Activated CD4-positive, CD25-positive, alpha-beta regulatory T cell (primary cell): ENCODE data around the gene KCTD8.
"Not testable (repeated sequence)": the region's sequence is repeated elsewhere in the genome, so short reads cannot be mapped to it uniquely, and the experiment has no call there.

Experiments used
- DNase-seq, 4 experiments: peaks; one replicate each; lab custom pipeline; 2025; lab: John Stamatoyannopoulos, UW

KCTD8 gene

GRCh38 chr4:44326741-44327140, 121.9 kb downstream of the KCTD8 start:
- no peak for DNase-seq

- DNase-seq = no peak
Measured at GRCh38 chr4:44320833-44321232, 127.8 kb downstream of the KCTD8 start.

- no peak for DNase-seq
Measured at GRCh38 chr4:44319129-44319528, 129.5 kb downstream of the KCTD8 start.

- DNase-seq = no peak
Measured at GRCh38 chr4:44313702-44314101, 134.9 kb downstream of the KCTD8 start.

GRCh38 chr4:44287505-44287904, 161.1 kb downstream of the KCTD8 start:
- no peak for DNase-seq

GRCh38 chr4:44279469-44279868, 169.1 kb downstream of the KCTD8 start:
- no peak for DNase-seq

- no peak for DNase-seq
Measured at GRCh38 chr4:44279066-44279465, 169.5 kb downstream of the KCTD8 start.

GRCh38 chr4:44257461-44257860, 191.1 kb downstream of the KCTD8 start:
- DNase-seq = no peak

- DNase-seq = no peak
Measured at GRCh38 chr4:44256414-44256813, 192.2 kb downstream of the KCTD8 start.

GRCh38 chr4:44237643-44238042, 211.0 kb downstream of the KCTD8 start:
- DNase-seq = no peak

GRCh38 chr4:44235897-44236296, 212.7 kb downstream of the KCTD8 start:
- no peak for DNase-seq

- DNase-seq = no peak
Measured at GRCh38 chr4:44232262-44232661, 216.3 kb downstream of the KCTD8 start.

GRCh38 chr4:44231006-44231405, 217.6 kb downstream of the KCTD8 start:
- DNase-seq = no peak

GRCh38 chr4:44228326-44228725, 220.3 kb downstream of the KCTD8 start:
- DNase-seq = no peak

- DNase-seq = no peak
Measured at GRCh38 chr4:44221407-44221806, 227.2 kb downstream of the KCTD8 start.

- no peak for DNase-seq
Measured at GRCh38 chr4:44210750-44211149, 237.9 kb downstream of the KCTD8 start.

- DNase-seq = no peak
Measured at GRCh38 chr4:44196796-44197195, 251.8 kb downstream of the KCTD8 start.

- DNase-seq = no peak
Measured at GRCh38 chr4:44194365-44194764, 254.2 kb downstream of the KCTD8 start.

GRCh38 chr4:44186850-44187246, 261.8 kb downstream of the KCTD8 start:
- no peak for DNase-seq

- DNase-seq = no peak
Measured at GRCh38 chr4:44186096-44186849, 262.3 kb downstream of the KCTD8 start.

- DNase-seq = not testable (repeated sequence)
Measured at GRCh38 chr4:44181491-44182349, 266.9 kb downstream of the KCTD8 start.

GRCh38 chr4:44167766-44168165, 280.8 kb downstream of the KCTD8 start:
- not testable (repeated sequence) for DNase-seq

GRCh38 chr4:44165938-44166337, 282.7 kb downstream of the KCTD8 start:
- DNase-seq = no peak
